NCI-H2081 (cell line): Measurements from ENCODE around the gene TRPM1.

Experiments
- DNase-seq, 2 experiments: peaks; one replicate each; lab custom pipeline; 2025; lab: John Stamatoyannopoulos, UW

TRPM1 gene

GRCh38 chr15:31101262-31102038 is at the start of gene TRPM1:
TRPM1 (minus strand) TSS chr15:31101725; CDS start chr15:31081355, 20,370 bp downstream.
- peak in 1 of 2 experiments; percentile 37 for DNase-seq

- no peak for DNase-seq
Observed at GRCh38 chr15:31150732-31151231, 49.3 kb upstream of the TRPM1 start.

- DNase-seq: no peak
Observed at GRCh38 chr15:31149987-31150386, 48.5 kb upstream of the TRPM1 start.

GRCh38 chr15:31149088-31149505 is 47.6 kb upstream of the TRPM1 start:
- no peak for DNase-seq

GRCh38 chr15:31148297-31149087 is 47.0 kb upstream of the TRPM1 start:
- DNase-seq: no peak

GRCh38 chr15:31147944-31148296 is 46.4 kb upstream of the TRPM1 start:
- DNase-seq: no peak

GRCh38 chr15:31147456-31147855 is 45.9 kb upstream of the TRPM1 start:
- DNase-seq: no peak

GRCh38 chr15:31145271-31145911 is 43.9 kb upstream of the TRPM1 start:
- no peak for DNase-seq

- DNase-seq: no peak
Observed at GRCh38 chr15:31141792-31142191, 40.3 kb upstream of the TRPM1 start.

GRCh38 chr15:31136607-31137328 is 35.2 kb upstream of the TRPM1 start:
- no peak for DNase-seq

- DNase-seq: no peak
Observed at GRCh38 chr15:31136016-31136415, 34.5 kb upstream of the TRPM1 start.

- no peak for DNase-seq
Observed at GRCh38 chr15:31135523-31135922, 34.0 kb upstream of the TRPM1 start.

- DNase-seq: no peak
Observed at GRCh38 chr15:31133890-31134289, 32.4 kb upstream of the TRPM1 start.

- DNase-seq: no peak
Observed at GRCh38 chr15:31131853-31132375, 30.4 kb upstream of the TRPM1 start.

GRCh38 chr15:31130576-31131237 is 29.2 kb upstream of the TRPM1 start:
- no peak for DNase-seq

- no peak for DNase-seq
Observed at GRCh38 chr15:31129769-31130303, 28.3 kb upstream of the TRPM1 start.

- DNase-seq: peak; percentile 39 to 54
Observed at GRCh38 chr15:31128919-31129768, 27.6 kb upstream of the TRPM1 start.

- no peak for DNase-seq
Observed at GRCh38 chr15:31128477-31128876, 27.0 kb upstream of the TRPM1 start.

GRCh38 chr15:31127596-31128261 is 26.2 kb upstream of the TRPM1 start:
- DNase-seq: no peak
